Vagina (tissue), 2 donors: ENCODE measurements around the gene SRGAP2B. TPM values are rescaled to one million over a fixed set of nuclear protein-coding genes. Genes with fewer than 3 reads are reported as not detected.
"Not testable (repeated sequence)": the region's sequence is repeated elsewhere in the genome, so short reads cannot be mapped to it uniquely, and the experiment has no call there.

ENCODE experiments used
- DNase-seq, 2 donors: peaks; one replicate each; pipeline ENCODE4 v3.0.0-alpha.2; 2017; ENCODE audit errors: extremely low spot score in 2 of 2
- H3K27ac ChIP-seq: fragments of 200-600 bp; sonication (generic); one replicate; pipeline ENCODE4 v1.5.1; 2019
- H3K27me3 ChIP-seq: fragments of 200-600 bp; sonication (generic); one replicate; pipeline ENCODE4 v1.5.1; 2019
- H3K36me3 ChIP-seq, 2 donors: fragments of 200-600 bp; sonication (generic); one replicate each; pipeline ENCODE4 v1.5.1; 2017 to 2019
- H3K4me1 ChIP-seq: fragments of 200-600 bp; sonication (generic); one replicate; pipeline ENCODE4 v1.5.1; 2019
- H3K4me3 ChIP-seq, 2 donors: fragments of 200-600 bp; sonication (generic); 1 replicate in 1 of 2; 2 replicates in 1 of 2; pipeline ENCODE4 v1.5.1; 2016 to 2019
- H3K9me3 ChIP-seq: fragments of 200-600 bp; sonication (generic); one replicate; pipeline ENCODE4 v1.5.1; 2019
- intact Hi-C: fragments of 100-400 bp; cut with DNase I; formaldehyde crosslinking; loops from one replicate; pipeline ENCODE4 v1.15.1; 2023
- total RNA-seq: library from RNA; depleted of rRNA; stranded (reverse); fragments of >200 nt; gene quantifications from one replicate; pipeline ENCODE4 v1.2.3, GENCODE V29; 2016

Gene SRGAP2B
- total RNA-seq, 1 donor from 2014 or later = 31.4 TPM

GRCh38 chr1:144986171-144986860, 108.8 kb downstream of the SRGAP2B start:
- H3K4me3 ChIP-seq, H3K36me3 ChIP-seq, intact Hi-C loops, H3K27ac ChIP-seq, H3K9me3 ChIP-seq, H3K4me1 ChIP-seq, DNase-seq, H3K27me3 ChIP-seq: not testable (repeated sequence)

- H3K9me3 ChIP-seq, intact Hi-C loops, H3K27ac ChIP-seq, H3K27me3 ChIP-seq, H3K4me3 ChIP-seq, H3K36me3 ChIP-seq, H3K4me1 ChIP-seq, DNase-seq: not testable (repeated sequence)
Observed at GRCh38 chr1:144985550-144986170, 109.5 kb downstream of the SRGAP2B start.

- H3K4me1 ChIP-seq, DNase-seq, H3K27ac ChIP-seq, H3K27me3 ChIP-seq, intact Hi-C loops, H3K9me3 ChIP-seq, H3K4me3 ChIP-seq, H3K36me3 ChIP-seq: not testable (repeated sequence)
Observed at GRCh38 chr1:144982802-144983525, 112.2 kb downstream of the SRGAP2B start.

- DNase-seq, H3K4me3 ChIP-seq, H3K27ac ChIP-seq, H3K27me3 ChIP-seq, H3K36me3 ChIP-seq, H3K4me1 ChIP-seq, H3K9me3 ChIP-seq, intact Hi-C loops: not testable (repeated sequence)
Observed at GRCh38 chr1:144981157-144981556, 114.0 kb downstream of the SRGAP2B start.

DNA sequence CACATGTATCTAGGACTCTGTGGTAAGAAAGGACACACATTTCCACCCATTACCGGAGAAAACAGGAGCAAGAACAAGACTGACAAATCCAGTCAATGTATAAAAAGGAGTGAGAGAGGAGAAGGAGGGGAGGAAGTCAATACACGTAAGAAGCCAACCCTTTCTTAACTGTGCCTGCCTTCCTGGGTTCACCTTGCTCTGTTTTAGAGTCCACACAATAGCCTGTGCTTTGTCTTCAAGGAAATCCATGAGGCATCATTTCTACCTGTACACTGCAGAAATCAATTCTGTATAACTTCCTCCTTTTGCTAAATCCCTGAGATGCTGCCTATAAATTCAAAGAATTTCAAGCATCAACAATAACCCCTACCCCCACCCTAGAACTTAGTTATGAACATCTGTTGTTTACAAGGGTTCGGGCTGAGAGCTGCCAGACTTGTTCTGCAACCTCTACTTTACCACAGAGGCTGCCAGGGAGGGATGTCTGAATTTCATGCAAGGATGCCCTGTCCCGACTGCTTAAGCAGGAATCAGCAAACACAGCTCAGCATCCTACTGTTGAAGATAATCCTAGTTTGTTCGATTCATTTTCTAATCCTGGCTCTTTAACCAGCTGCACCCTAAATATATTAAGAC, 115.0 kb downstream of the SRGAP2B start:
- DNase-seq, H3K27ac ChIP-seq, H3K36me3 ChIP-seq, H3K4me1 ChIP-seq, H3K9me3 ChIP-seq, H3K27me3 ChIP-seq, H3K4me3 ChIP-seq, intact Hi-C loops: not testable (repeated sequence)

- intact Hi-C loops, H3K27me3 ChIP-seq, H3K36me3 ChIP-seq, H3K9me3 ChIP-seq, DNase-seq, H3K27ac ChIP-seq, H3K4me3 ChIP-seq, H3K4me1 ChIP-seq: not testable (repeated sequence)
Observed at GRCh38 chr1:144977856-144978255, 117.3 kb downstream of the SRGAP2B start.

DNA sequence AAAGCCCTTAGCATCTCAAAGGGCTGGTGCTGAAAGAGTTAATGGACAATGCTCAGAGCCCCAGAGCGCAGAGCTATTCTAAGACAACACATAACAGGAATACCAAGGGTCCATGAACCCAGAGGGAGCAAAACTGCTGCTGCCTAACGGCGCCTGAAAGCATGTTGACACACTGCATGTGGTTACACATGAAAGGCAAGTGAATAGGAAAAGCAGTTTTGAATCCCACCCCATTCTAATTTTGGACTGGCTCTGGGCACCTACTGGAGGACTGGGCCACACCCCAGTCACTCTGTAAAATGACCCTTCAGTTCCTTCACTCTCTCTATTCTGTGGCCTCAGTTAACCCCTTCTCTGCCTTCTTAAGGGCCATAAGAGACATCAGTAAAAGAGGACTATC, 123.2 kb downstream of the SRGAP2B start:
- H3K4me1 ChIP-seq, H3K9me3 ChIP-seq, H3K4me3 ChIP-seq, intact Hi-C loops, H3K36me3 ChIP-seq, DNase-seq, H3K27me3 ChIP-seq, H3K27ac ChIP-seq: not testable (repeated sequence)

GRCh38 chr1:144966488-144966887, 128.6 kb downstream of the SRGAP2B start:
- H3K36me3 ChIP-seq, H3K4me1 ChIP-seq, DNase-seq, intact Hi-C loops, H3K9me3 ChIP-seq, H3K4me3 ChIP-seq, H3K27me3 ChIP-seq, H3K27ac ChIP-seq: not testable (repeated sequence)

GRCh38 chr1:144964765-144965164, 130.4 kb downstream of the SRGAP2B start:
- H3K27ac ChIP-seq, intact Hi-C loops, H3K36me3 ChIP-seq, H3K27me3 ChIP-seq, H3K9me3 ChIP-seq, DNase-seq, H3K4me3 ChIP-seq, H3K4me1 ChIP-seq: not testable (repeated sequence)

DNA sequence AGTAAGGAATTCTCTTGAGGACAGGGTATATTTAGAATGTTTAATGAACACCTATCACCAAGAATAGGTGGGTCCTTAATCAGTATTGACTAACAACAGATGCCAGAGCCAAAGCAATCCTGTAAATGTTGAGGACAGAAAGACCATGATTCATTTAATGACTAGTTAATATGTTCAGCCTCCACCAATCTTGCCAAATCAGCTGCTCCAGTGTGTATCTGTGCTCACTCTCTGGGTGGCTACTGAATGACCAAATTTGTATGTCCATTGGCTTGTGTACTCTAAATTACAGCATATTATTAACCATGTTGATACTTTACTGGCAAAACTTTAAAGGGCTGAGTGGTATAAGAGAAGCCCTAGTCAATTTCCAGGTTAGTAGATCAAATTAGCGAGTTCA, 130.9 kb downstream of the SRGAP2B start:
- H3K4me1 ChIP-seq, H3K27ac ChIP-seq, H3K27me3 ChIP-seq, H3K4me3 ChIP-seq, DNase-seq, H3K36me3 ChIP-seq, intact Hi-C loops, H3K9me3 ChIP-seq: not testable (repeated sequence)

DNA sequence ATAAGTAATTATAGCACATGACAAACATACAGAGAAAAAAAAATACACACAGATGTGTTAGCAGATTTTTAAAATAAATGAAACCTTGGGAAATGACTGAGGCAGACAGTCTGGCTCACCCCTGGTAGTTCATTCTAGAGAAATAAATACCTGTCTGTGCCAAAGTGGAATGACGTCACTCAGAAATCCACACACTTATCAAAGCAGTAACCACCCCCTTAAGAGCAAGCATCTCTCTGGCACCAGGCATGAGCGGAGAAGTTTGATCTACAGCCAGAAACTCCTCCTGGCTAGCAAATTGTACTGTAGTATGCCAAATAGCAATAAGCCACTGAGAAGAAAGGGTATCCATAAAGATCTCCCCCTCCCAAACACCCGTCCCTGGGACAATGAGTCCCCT, 131.6 kb downstream of the SRGAP2B start:
- H3K36me3 ChIP-seq, DNase-seq, intact Hi-C loops, H3K4me3 ChIP-seq, H3K27me3 ChIP-seq, H3K27ac ChIP-seq, H3K9me3 ChIP-seq, H3K4me1 ChIP-seq: not testable (repeated sequence)

DNA sequence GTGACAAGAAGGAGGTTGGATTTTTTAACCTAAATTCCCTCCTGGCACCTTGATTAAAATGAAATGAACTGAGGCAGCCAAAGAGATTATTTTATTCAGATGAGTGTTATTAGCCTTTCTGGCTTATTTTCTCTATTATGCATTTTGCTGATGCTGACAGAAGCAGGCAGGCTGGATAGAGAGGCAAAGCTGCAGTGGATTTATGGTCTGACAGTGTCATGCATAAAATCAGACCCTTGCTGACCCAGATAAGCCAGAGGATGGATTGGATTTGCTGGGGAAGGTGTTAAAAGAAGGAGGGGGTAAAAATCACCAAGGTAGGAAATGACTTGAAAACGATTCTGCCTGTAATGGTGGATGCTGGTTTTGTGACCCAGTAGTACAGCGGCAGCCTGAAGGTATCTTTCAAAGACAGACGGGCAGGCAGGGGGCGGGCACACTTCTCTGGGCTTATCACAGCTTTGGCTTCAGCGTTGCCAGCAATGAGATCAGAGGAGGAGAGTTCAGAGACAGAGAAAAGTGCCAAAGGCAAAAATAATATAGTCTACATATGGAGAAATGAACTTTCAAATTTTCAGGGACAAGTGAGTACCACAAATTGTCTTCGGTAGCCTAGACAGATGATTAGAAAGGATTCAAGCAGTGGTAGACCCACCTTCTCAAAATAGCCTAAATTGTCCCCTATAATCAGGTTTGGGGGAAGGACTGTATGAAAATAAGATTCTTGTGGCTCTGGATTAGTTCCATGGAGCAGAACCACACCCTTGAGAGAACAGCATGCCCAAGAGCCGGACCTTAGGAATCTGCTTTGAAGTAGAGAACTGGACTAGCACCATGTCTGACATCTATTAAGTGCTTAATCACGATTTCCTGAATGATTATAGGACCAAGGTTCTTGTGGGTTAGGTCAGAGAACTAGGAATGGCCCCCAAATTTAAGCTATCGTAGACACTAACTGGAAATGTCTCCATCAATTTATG, 133.2 kb downstream of the SRGAP2B start:
- H3K9me3 ChIP-seq, H3K4me3 ChIP-seq, intact Hi-C loops, H3K27ac ChIP-seq, H3K36me3 ChIP-seq, H3K27me3 ChIP-seq, DNase-seq, H3K4me1 ChIP-seq: not testable (repeated sequence)
